COLO829 (cell line): ENCODE measurements around the gene SPN.
"Not testable (repeated sequence)": the region's sequence is repeated elsewhere in the genome, so short reads cannot be mapped to it uniquely, and the experiment has no call there.

Source experiments
- DNase-seq: peaks from one replicate; pipeline ENCODE4 v3.0.0; 2012; ENCODE audit warnings: low spot score

Gene SPN

GRCh38 chr16:29646947-29647346 lies 16.1 kb upstream of the SPN start:
- DNase-seq = no peak

GRCh38 chr16:29649588-29650494 lies 13.2 kb upstream of the SPN start:
- DNase-seq = no peak

- no peak for DNase-seq
Observed at GRCh38 chr16:29650771-29651170, 12.3 kb upstream of the SPN start.

- no peak for DNase-seq
Observed at GRCh38 chr16:29651774-29652349, 11.2 kb upstream of the SPN start.

- no peak for DNase-seq
Observed at GRCh38 chr16:29653471-29653870, 9.6 kb upstream of the SPN start.

GRCh38 chr16:29653890-29654289 lies 9.2 kb upstream of the SPN start:
- not testable (repeated sequence) for DNase-seq

- no peak for DNase-seq
Observed at GRCh38 chr16:29656688-29657523, 6.1 kb upstream of the SPN start.

- no peak for DNase-seq
Observed at GRCh38 chr16:29658705-29659104, 4.3 kb upstream of the SPN start.

GRCh38 chr16:29662000-29662728 lies 883 bp upstream of the SPN start:
- no peak for DNase-seq

GRCh38 chr16:29662729-29663015 lies 375 bp upstream of the SPN start:
- no peak for DNase-seq

- no peak for DNase-seq
Observed at GRCh38 chr16:29663807-29664090, 702 bp downstream of the SPN start.

- no peak for DNase-seq
Observed at GRCh38 chr16:29664091-29664921, 1.3 kb downstream of the SPN start.

GRCh38 chr16:29665294-29666077 lies 2.4 kb downstream of the SPN start:
- DNase-seq = no peak

- not testable (repeated sequence) for DNase-seq
Observed at GRCh38 chr16:29667322-29667610, 4.2 kb downstream of the SPN start.

- DNase-seq = no peak
Observed at GRCh38 chr16:29667755-29668154, 4.7 kb downstream of the SPN start.

GRCh38 chr16:29668267-29668666 lies 5.2 kb downstream of the SPN start:
- no peak for DNase-seq

GRCh38 chr16:29673501-29673900 lies 10.5 kb downstream of the SPN start:
- no peak for DNase-seq

GRCh38 chr16:29674188-29674587 lies 11.1 kb downstream of the SPN start:
- no peak for DNase-seq

- DNase-seq = peak; percentile 24
Observed at GRCh38 chr16:29675811-29676643, 13.0 kb downstream of the SPN start.
